ENCODE data around the gene E2F4. TPM values are rescaled to one million over a fixed set of nuclear protein-coding genes. Genes with fewer than 3 reads are reported as not detected.

Gene E2F4
- total and polyA plus RNA-seq, 8 donors, result 14.8 to 61.3 (median 22.8) TPM

DNA sequence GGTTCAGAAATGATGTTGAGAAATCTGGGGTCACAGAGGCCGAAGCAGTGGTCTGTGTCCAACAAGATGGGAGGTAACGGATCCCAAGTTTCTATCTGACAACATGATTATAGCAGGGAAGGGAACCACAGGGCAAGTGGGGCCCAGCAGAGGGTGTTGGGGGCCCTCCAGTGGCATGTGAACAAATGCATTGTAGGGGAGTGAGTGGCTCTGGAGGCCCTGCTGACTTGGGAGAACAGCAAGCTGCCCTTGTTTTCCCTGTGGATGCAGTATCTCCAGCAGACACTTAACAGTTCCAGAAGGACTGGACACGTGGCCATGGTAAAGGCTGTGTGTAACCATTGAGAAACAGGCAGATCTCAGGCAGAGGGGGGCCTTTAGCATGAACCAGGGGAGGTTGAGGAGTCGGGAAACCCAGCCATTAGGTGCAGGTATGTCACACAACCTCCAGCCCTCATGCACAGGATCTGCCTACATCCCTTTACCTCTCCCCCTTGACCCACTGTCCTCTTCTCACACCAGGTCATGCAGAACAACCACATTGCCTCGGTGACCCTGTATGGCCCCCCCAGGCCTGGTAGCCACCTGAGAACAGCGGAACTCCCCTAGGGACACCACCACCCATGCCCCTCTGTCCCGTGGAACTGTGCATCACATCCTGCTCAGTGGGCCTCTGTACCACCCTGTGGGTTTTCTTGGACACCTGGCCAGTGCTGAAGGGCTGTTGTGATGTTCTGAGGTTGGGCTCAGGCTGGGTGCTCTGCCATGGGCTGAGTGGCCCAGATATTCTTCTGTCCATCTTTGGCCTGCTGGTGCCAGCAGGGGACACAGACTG lies 45.2 kb upstream of the E2F4 start:
- no peaks in the 10 kb centered on the region for H3K9me3 ChIP-seq
- no peak overlapping the region for H3K27ac ChIP-seq
- H3K4me3 ChIP-seq, result no peak overlapping the region
- H3K27me3 ChIP-seq, result no peaks in the 10 kb centered on the region
- H3K4me1 ChIP-seq, result no peaks in the 10 kb centered on the region
- 84 to 85% methylated on average over 7 of the region's 7 CpGs for WGBS, 2 donors
- TF ChIP-seq, protein P1, sequence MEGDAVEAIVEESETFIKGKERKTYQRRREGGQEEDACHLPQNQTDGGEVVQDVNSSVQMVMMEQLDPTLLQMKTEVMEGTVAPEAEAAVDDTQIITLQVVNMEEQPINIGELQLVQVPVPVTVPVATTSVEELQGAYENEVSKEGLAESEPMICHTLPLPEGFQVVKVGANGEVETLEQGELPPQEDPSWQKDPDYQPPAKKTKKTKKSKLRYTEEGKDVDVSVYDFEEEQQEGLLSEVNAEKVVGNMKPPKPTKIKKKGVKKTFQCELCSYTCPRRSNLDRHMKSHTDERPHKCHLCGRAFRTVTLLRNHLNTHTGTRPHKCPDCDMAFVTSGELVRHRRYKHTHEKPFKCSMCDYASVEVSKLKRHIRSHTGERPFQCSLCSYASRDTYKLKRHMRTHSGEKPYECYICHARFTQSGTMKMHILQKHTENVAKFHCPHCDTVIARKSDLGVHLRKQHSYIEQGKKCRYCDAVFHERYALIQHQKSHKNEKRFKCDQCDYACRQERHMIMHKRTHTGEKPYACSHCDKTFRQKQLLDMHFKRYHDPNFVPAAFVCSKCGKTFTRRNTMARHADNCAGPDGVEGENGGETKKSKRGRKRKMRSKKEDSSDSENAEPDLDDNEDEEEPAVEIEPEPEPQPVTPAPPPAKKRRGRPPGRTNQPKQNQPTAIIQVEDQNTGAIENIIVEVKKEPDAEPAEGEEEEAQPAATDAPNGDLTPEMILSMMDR (IDR thresholded peaks at IDR 0.05), result no peak
- intact Hi-C loops (cut with DNase I), result loop anchor here in 1 of 3 donors (10.0 kb wide), 1 partner anchor 252 kb away; no protein-coding TSS in a partner anchor
- no peak for ATAC-seq
- FAIRE-seq, result no peak
- H3K36me3 ChIP-seq, result peaks cover 2 to 21% (median 10%) of the 10 kb centered on the region in 3 donors
- no peak for DNase-seq

DNA sequence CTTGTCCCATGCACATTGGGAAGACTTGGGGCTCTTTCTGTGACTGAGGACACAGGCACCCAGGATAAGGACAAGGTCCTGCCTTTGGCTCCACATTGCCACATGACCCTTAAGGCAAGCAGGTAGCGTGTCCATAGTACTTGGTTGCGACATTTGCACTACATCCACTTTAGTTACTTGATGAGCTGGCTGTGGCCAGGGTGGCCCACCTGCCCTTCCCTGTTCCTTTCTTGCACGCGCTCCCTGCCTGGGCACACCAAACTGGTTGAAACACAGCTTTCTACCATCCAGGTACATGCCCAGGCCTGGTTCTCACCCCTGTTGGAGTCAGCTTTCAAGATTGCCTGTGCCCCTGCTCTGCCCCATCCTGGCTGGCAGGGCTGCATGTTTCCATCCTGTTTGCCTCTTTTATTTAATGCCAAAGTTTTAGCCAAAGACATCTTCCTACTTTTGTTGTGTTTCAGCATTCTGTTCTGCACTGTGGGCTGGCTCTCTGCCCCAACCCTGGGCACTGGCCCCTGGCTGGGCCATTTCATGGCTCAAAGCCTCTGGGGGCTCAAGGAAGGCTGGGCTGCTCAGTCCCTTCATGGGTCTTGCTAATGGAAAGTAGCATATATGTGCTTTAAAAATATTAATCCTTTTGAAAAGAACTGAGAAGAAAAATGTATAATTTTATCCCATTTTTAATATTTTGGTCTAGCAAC lies 44.4 kb upstream of the E2F4 start:
- WGBS, 2 donors, result 96 to 98% methylated on average over 4 of the region's 4 CpGs
- Histone ChIP-seq H3K27ac (no peak overlapping the region), H3K27me3 (no peaks in the 10 kb centered on the region), H3K9me3 (no peaks in the 10 kb centered on the region), H3K4me3 (no peak overlapping the region), H3K4me1 (no peaks in the 10 kb centered on the region), H3K36me3 (peaks cover 2 to 14% (median 10%) of the 10 kb centered on the region in 3 donors)
- TF ChIP-seq, protein P1 (IDR thresholded peaks at IDR 0.05), result no peak
- intact Hi-C loops (cut with DNase I), result loop anchor here in 1 of 3 donors (10.0 kb wide), 1 partner anchor 253 kb away; no protein-coding TSS in a partner anchor
- no peak for FAIRE-seq
- no peak for ATAC-seq
- no peak for DNase-seq

DNA sequence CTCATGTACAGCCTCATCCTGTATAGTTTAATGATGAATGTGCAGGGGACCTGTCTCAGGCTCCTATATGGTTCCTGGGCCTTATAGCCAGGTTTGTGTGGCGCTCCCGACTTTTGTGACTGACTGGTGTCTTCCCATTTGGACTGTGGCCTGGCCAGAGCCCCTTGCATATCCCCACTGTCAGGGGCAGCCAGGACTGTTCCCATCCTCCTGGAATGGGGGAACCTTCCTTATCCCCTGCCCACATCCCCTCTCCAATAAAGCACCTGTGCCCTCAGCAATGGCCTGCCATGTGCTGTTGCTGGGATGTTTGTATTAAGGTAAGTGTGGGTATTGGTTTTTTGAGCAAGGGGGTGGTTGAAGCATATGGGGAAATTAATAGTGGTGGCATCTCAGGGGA lies 43.7 kb upstream of the E2F4 start:
- TF ChIP-seq, protein P1 (IDR thresholded peaks at IDR 0.05), result no peak
- no peaks in the 10 kb centered on the region for H3K27me3 ChIP-seq
- no peak overlapping the region for H3K4me3 ChIP-seq
- H3K9me3 ChIP-seq, result no peaks in the 10 kb centered on the region
- intact Hi-C loops (cut with DNase I), result loop anchor here in 1 of 3 donors (10.0 kb wide), 1 partner anchor 253 kb away; no protein-coding TSS in a partner anchor
- no peaks in the 10 kb centered on the region for H3K4me1 ChIP-seq
- no peak overlapping the region for H3K27ac ChIP-seq
- peaks cover 2 to 12% (median 10%) of the 10 kb centered on the region in 3 donors for H3K36me3 ChIP-seq
- FAIRE-seq (no peak), DNase-seq (no peak), ATAC-seq (no peak)
- 87 to 95% methylated on average over 2 of the region's 2 CpGs for WGBS, 2 donors

DNA sequence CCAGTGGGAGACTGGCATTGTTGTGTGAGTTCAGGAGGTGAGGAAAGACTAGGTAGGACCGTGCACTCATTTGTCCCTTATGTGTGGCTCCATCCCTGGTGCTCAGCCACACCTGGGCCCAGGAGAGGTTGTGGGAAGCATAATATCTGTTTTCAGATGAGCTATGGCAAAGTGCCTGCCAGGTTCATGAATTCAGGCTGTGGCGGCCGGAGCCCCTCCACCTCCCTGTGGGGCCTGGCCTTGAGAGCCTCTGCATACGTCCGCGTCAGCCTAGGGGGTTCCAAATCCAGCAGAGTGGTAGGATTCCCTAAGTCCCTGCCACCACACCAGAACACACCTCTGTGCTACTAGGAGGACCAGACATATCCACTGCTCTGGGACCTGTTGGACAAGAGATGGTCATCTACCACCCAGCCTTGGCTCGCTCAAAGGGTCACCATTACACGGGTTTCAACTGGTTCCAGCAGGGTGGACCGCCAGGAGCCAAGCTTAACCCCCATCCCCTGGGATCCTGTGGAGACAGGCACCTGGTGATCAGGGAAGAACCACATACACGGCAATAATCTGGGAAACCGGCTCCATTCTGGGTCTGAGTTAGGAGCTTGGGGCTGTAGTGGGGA lies 43.2 kb upstream of the E2F4 start:
- Histone ChIP-seq H3K4me1 (no peaks in the 10 kb centered on the region), H3K27ac (no peak overlapping the region), H3K27me3 (no peaks in the 10 kb centered on the region), H3K4me3 (no peak overlapping the region), H3K9me3 (no peaks in the 10 kb centered on the region), H3K36me3 (peaks cover 0 to 10% (median 10%) of the 10 kb centered on the region in 3 donors)
- FAIRE-seq, result no peak
- 89 to 90% methylated on average over 11 of the region's 11 CpGs for WGBS, 2 donors
- no peak for DNase-seq
- TF ChIP-seq, protein P1 (IDR thresholded peaks at IDR 0.05), result no peak
- ATAC-seq, result no peak
- intact Hi-C loops (cut with DNase I), result loop anchor here in 1 of 3 donors (10.0 kb wide), 1 partner anchor 254 kb away; no protein-coding TSS in a partner anchor

All from pancreas (tissue), 10 donors.